ENCODE data around the gene NT5C2.

NT5C2 gene

GRCh38 chr10:103055105-103055504 lies 138.0 kb downstream of the NT5C2 start:
- DNase-seq (ENCODE audit: low read depth): no peak

- no peak for DNase-seq (ENCODE audit: low read depth)
Measured at GRCh38 chr10:103054621-103055020, 138.5 kb downstream of the NT5C2 start.

- no peak for DNase-seq (ENCODE audit: low read depth)
Measured at GRCh38 chr10:103053659-103054581, 139.2 kb downstream of the NT5C2 start.

- no peak for DNase-seq (ENCODE audit: low read depth)
Measured at GRCh38 chr10:103049237-103049636, 143.8 kb downstream of the NT5C2 start.

- no peak for DNase-seq (ENCODE audit: low read depth)
Measured at GRCh38 chr10:103047381-103047780, 145.7 kb downstream of the NT5C2 start.

- no peak for DNase-seq (ENCODE audit: low read depth)
Measured at GRCh38 chr10:103045961-103046360, 147.1 kb downstream of the NT5C2 start.

GRCh38 chr10:103044942-103045489 lies 148.1 kb downstream of the NT5C2 start:
- no peak for DNase-seq (ENCODE audit: low read depth)

- no peak for DNase-seq (ENCODE audit: low read depth)
Measured at GRCh38 chr10:103042908-103043307, 150.2 kb downstream of the NT5C2 start.

- no peak for DNase-seq (ENCODE audit: low read depth)
Measured at GRCh38 chr10:103042129-103042528, 150.9 kb downstream of the NT5C2 start.

GRCh38 chr10:103041391-103041790 lies 151.7 kb downstream of the NT5C2 start:
- DNase-seq (ENCODE audit: low read depth): no peak

- peak; percentile 9 for DNase-seq (ENCODE audit: low read depth)
Measured at GRCh38 chr10:103040418-103040817, 152.7 kb downstream of the NT5C2 start.

- DNase-seq (ENCODE audit: low read depth): no peak
Measured at GRCh38 chr10:103038570-103038969, 154.5 kb downstream of the NT5C2 start.

Measured in HS-5 (cell line).